WI38 (cell line): Measurements from ENCODE around the gene TCAP.

ENCODE experiments used
- H3K4me3 ChIP-seq: 2 replicates; pipeline ENCODE4 v1.5.1; 2011; ENCODE audit warnings: low read depth, mild to moderate bottlenecking, control low read depth, low read length
- CTCF ChIP-seq: IDR thresholded peaks from 2 replicates; pipeline ENCODE4 v1.5.1; 2012; ENCODE audit warnings: low read depth, mild to moderate bottlenecking, control low read depth, low read length

The TCAP gene

GRCh38 chr17:39660011-39660360 lies 5.2 kb upstream of the TCAP start:
- no peak for TF ChIP-seq CTCF
- no peak overlapping the region for H3K4me3 ChIP-seq

- TF ChIP-seq CTCF: no peak
- no peak overlapping the region for H3K4me3 ChIP-seq
These were observed 4.5 kb upstream of the TCAP start for GRCh38 chr17:39660397-39661385.

GRCh38 chr17:39661744-39662541 lies 3.2 kb upstream of the TCAP start:
- no peak overlapping the region for H3K4me3 ChIP-seq
- no peak for TF ChIP-seq CTCF

- TF ChIP-seq CTCF: no peak
These were observed 2.4 kb upstream of the TCAP start for GRCh38 chr17:39662551-39663339.

GRCh38 chr17:39663340-39663687 lies 1.8 kb upstream of the TCAP start:
- TF ChIP-seq CTCF: no peak

More at GRCh38 chr17:39662551-39663339, 2.4 kb upstream of the TCAP start:
- no peak overlapping the region for H3K4me3 ChIP-seq

GRCh38 chr17:39663688-39664580 lies 1.2 kb upstream of the TCAP start:
- no peak for TF ChIP-seq CTCF
- no peak overlapping the region for H3K4me3 ChIP-seq

More at GRCh38 chr17:39663340-39663687, 1.8 kb upstream of the TCAP start:
- H3K4me3 ChIP-seq: no peak overlapping the region
